Measurements from ENCODE around the gene SMCO2. TPM values are rescaled to one million over a fixed set of nuclear protein-coding genes. Genes with fewer than 3 reads are reported as not detected.

The SMCO2 gene
- total RNA-seq, 1 experiment from 2014 or later: not detected

GRCh38 chr12:27511723-27512045, 65.1 kb downstream of the SMCO2 start:
- POLR2A ChIA-PET: no interaction called here
- no peaks in the 10 kb centered on the region for H3K9me2 ChIP-seq (ENCODE audit: insufficient read depth)
- H3K4me3 ChIP-seq (replicated peaks in 1 of 2; ENCODE audit: low read depth in 1 of 2, low read length in 2 of 2): no peak overlapping the region
- DNase-seq (ENCODE audit: low read depth, low spot score): no peak
- H4K20me1 ChIP-seq (ENCODE audit: insufficient read depth): no peaks in the 10 kb centered on the region
- H3K27ac ChIP-seq (ENCODE audit: low read depth, low read length): no peak overlapping the region
- RAD21 ChIA-PET (ENCODE audit: low non-redundant PET in 1 of 2, low total read pairs in 2 of 2, uncharacterized antibody in 2 of 2, unreplicated experiment in 2 of 2): no interaction called here
- H3K36me3 ChIP-seq (ENCODE audit: control insufficient read depth in 1 of 2, insufficient read depth in 2 of 2, low read length in 2 of 2): no peaks in the 10 kb centered on the region
- no peak overlapping the region for H2AFZ ChIP-seq (ENCODE audit: low read depth, low read length, poor library complexity, severe bottlenecking)
- H3K79me2 ChIP-seq (ENCODE audit: insufficient read depth, low read length): no peaks in the 10 kb centered on the region
- CTCF ChIA-PET: no interaction called here
- no peak for TF ChIP-seq TCF7L2 (IDR thresholded peaks at IDR 0.05; ENCODE audit: borderline replicate concordance, extremely low read depth, insufficient read depth, insufficient read length)
- TF ChIP-seq YY1 (IDR thresholded peaks at IDR 0.05; ENCODE audit: extremely low read depth, insufficient replicate concordance, low read depth, low read length): no peak
- no peak for TF ChIP-seq CEBPB (IDR thresholded peaks at IDR 0.05; ENCODE audit: low read depth)
- no peak for TF ChIP-seq POLR2A (IDR thresholded peaks at IDR 0.05; ENCODE audit: borderline replicate concordance, extremely low read depth, insufficient read depth, insufficient read length)
- no peak for TF ChIP-seq CTCF (IDR thresholded peaks at IDR 0.05 in 2 of 3, conservative IDR thresholded peaks at IDR 0.05 in 1 of 3; ENCODE audit: borderline replicate concordance in 1 of 3, insufficient read depth in 1 of 3, low read depth in 2 of 3, low read length in 2 of 3)
- H3K4me1 ChIP-seq (ENCODE audit: control insufficient read depth in 1 of 2, insufficient read depth in 2 of 2, low read length in 2 of 2): no peaks in the 10 kb centered on the region
- no peak overlapping the region for H3K9ac ChIP-seq (ENCODE audit: low read length)
- intact Hi-C loops (cut with micrococcal nuclease): no loop called here
- no peak for ATAC-seq
- H3K27me3 ChIP-seq (ENCODE audit: insufficient read depth, low read length): no peaks in the 10 kb centered on the region
- no TSS peak for BruUV-seq (replicated peaks)
- no peaks in the 10 kb centered on the region for H3K9me3 ChIP-seq (ENCODE audit: control insufficient read depth in 1 of 2, insufficient read depth in 1 of 2, low read depth in 1 of 2, low read length in 2 of 2)
- H3K4me2 ChIP-seq (ENCODE audit: low read length): no peak overlapping the region

GRCh38 chr12:27513155-27513824, 66.8 kb downstream of the SMCO2 start:
- POLR2A ChIA-PET: interaction anchor here (1.7 kb wide), 1 partner anchor 11 kb away, joined by 5 read pairs; the partner anchor contains the start of gene PPFIBP1
- Histone ChIP-seq H3K27me3 (ENCODE audit: insufficient read depth, low read length) (no peaks in the 10 kb centered on the region), H3K4me3 (replicated peaks in 1 of 2; ENCODE audit: low read depth in 1 of 2, low read length in 2 of 2) (no peak overlapping the region), H3K9me2 (ENCODE audit: insufficient read depth) (no peaks in the 10 kb centered on the region), H3K9ac (ENCODE audit: low read length) (no peak overlapping the region), H3K4me2 (ENCODE audit: low read length) (no peak overlapping the region), H3K27ac (ENCODE audit: low read depth, low read length) (no peak overlapping the region), H3K36me3 (ENCODE audit: control insufficient read depth in 1 of 2, insufficient read depth in 2 of 2, low read length in 2 of 2) (no peaks in the 10 kb centered on the region), H4K20me1 (ENCODE audit: insufficient read depth) (no peaks in the 10 kb centered on the region), H3K79me2 (ENCODE audit: insufficient read depth, low read length) (no peaks in the 10 kb centered on the region), H3K4me1 (ENCODE audit: control insufficient read depth in 1 of 2, insufficient read depth in 2 of 2, low read length in 2 of 2) (no peaks in the 10 kb centered on the region), H3K9me3 (ENCODE audit: control insufficient read depth in 1 of 2, insufficient read depth in 1 of 2, low read depth in 1 of 2, low read length in 2 of 2) (no peaks in the 10 kb centered on the region), H2AFZ (ENCODE audit: low read depth, low read length, poor library complexity, severe bottlenecking) (no peak overlapping the region)
- intact Hi-C loops (cut with micrococcal nuclease): no loop called here
- CTCF ChIA-PET: no interaction called here
- DNase-seq (ENCODE audit: low read depth, low spot score): no peak
- BruUV-seq (replicated peaks): no TSS peak
- RAD21 ChIA-PET (ENCODE audit: low non-redundant PET in 1 of 2, low total read pairs in 2 of 2, uncharacterized antibody in 2 of 2, unreplicated experiment in 2 of 2): no interaction called here
- ATAC-seq: no peak
- TF ChIP-seq RAD21 (IDR thresholded peaks at IDR 0.05; ENCODE audit: low read depth) (no peak), EGR1 (IDR thresholded peaks at IDR 0.05; ENCODE audit: low read depth) (no peak), REST (IDR thresholded peaks at IDR 0.05; ENCODE audit: low read depth) (no peak), EZH2 (IDR thresholded peaks at IDR 0.05) (no peak), ATF3 (IDR thresholded peaks at IDR 0.05) (no peak), SRF (IDR thresholded peaks at IDR 0.05; ENCODE audit: low read depth) (no peak), CTCF (IDR thresholded peaks at IDR 0.05 in 2 of 3, conservative IDR thresholded peaks at IDR 0.05 in 1 of 3; ENCODE audit: borderline replicate concordance in 1 of 3, insufficient read depth in 1 of 3, low read depth in 2 of 3, low read length in 2 of 3) (no peak)
